ENCODE measurements around the gene CAP2.
"Not testable (repeated sequence)": the region's sequence is repeated elsewhere in the genome, so short reads cannot be mapped to it uniquely, and the experiment has no call there.

GRCh38 chr6:17414395-17414794 lies 21.0 kb downstream of the CAP2 start:
- TF ChIP-seq CTCF (IDR thresholded peaks at IDR 0.05 in 8 of 11, conservative IDR thresholded peaks at IDR 0.05 in 3 of 11); POLR2AphosphoS5 (IDR thresholded peaks at IDR 0.05): not testable (repeated sequence)
